Endothelial cell of umbilical vein (primary cell): ENCODE data around the gene RPEL1. TPM values are rescaled to one million over a fixed set of nuclear protein-coding genes. Genes with fewer than 3 reads are reported as not detected.

Experiments used
- BruUV-seq: library from RNA; stranded (reverse); fragments of 400-500 nt; replicated peaks from 2 replicates; lab custom pipeline; 2021; lab: Mats Ljungman, UMichigan
- CTCF ChIA-PET: fragments of 300-600, 350-600 bp; sonication (Branson Sonifier 250); formaldehyde crosslinking; loops from one replicate; lab custom pipeline; 2021; ENCODE audit warnings: antibody characterized with exemption, inconsistent platforms; lab: Charles Lee
- POLR2A ChIA-PET: fragments of 300-600, 350-600 bp; sonication (Branson Sonifier 250); formaldehyde crosslinking; loops from one replicate; lab custom pipeline; 2021; ENCODE audit warnings: antibody characterized with exemption, inconsistent platforms; lab: Charles Lee
- DNase-seq: peaks from one replicate; pipeline ENCODE4 v3.0.0-alpha.2; 2011; ENCODE audit warnings: low read depth, low spot score
- FAIRE-seq: peaks from 2 replicates; lab custom pipeline; 2011; peaks lifted over from hg19 to GRCh38; lab: Jason Lieb, UNC
- H2AFZ ChIP-seq: 2 replicates; pipeline ENCODE4 v1.6.0; 2012; ENCODE audit warnings: low read depth, low read length, control low read depth, inconsistent platforms
- H3K27ac ChIP-seq: 2 replicates; pipeline ENCODE4 v1.5.1; 2011; ENCODE audit warnings: low read depth, mild to moderate bottlenecking, control low read depth, low read length, moderate library complexity; ENCODE audit not compliant: insufficient read depth
- H3K27me3 ChIP-seq, 2 experiments: 2 replicates each; pipeline versions ENCODE4 v1.6.0 to v1.6.1; 2011; ENCODE audit warnings: low read length in 2 of 2, mixed read lengths in 1 of 2; ENCODE audit not compliant: control insufficient read depth in 2 of 2, insufficient read depth in 2 of 2
- H3K36me3 ChIP-seq, 2 experiments: 2 replicates in 1 of 2; 3 replicates in 1 of 2; pipeline ENCODE4 v1.5.1; 2011; ENCODE audit warnings: low read length in 2 of 2, mild to moderate bottlenecking in 1 of 2, moderate library complexity in 1 of 2; ENCODE audit not compliant: control insufficient read depth in 2 of 2, insufficient read depth in 2 of 2; ENCODE audit errors: extremely low read depth in 1 of 2
- H3K4me1 ChIP-seq: 3 replicates; pipeline ENCODE4 v1.5.1; 2011; ENCODE audit warnings: mild to moderate bottlenecking, low read length; ENCODE audit not compliant: control insufficient read depth, insufficient read depth; ENCODE audit errors: extremely low read depth
- H3K4me2 ChIP-seq: 2 replicates; pipeline ENCODE4 v1.6.1; 2011; ENCODE audit warnings: low read length, control low read depth, mixed read lengths; ENCODE audit not compliant: insufficient read depth
- H3K4me3 ChIP-seq, 3 experiments: fragments of 200-600 bp in 1 of 3; sonication (generic), shearing (Covaris generic) in 1 of 3; replicated peaks in 1 of 3; 2 replicates each; pipeline ENCODE4 v1.5.1; 2011 to 2016; ENCODE audit warnings: control low read depth in 3 of 3, low read length in 3 of 3, mild to moderate bottlenecking in 2 of 3, inconsistent platforms in 1 of 3, low read depth in 1 of 3, moderate library complexity in 1 of 3; ENCODE audit not compliant: insufficient read depth in 1 of 3
- H3K79me2 ChIP-seq: 2 replicates; pipeline ENCODE4 v1.6.0; 2012; ENCODE audit warnings: low read length, inconsistent platforms; ENCODE audit not compliant: control insufficient read depth, insufficient read depth
- H3K9ac ChIP-seq: replicated peaks from 2 replicates; pipeline ENCODE3; 2011; ENCODE audit warnings: low read length, control low read depth; ENCODE audit not compliant: insufficient read depth; ENCODE audit errors: extremely low read depth
- H3K9me1 ChIP-seq: replicated peaks from 3 replicates; pipeline ENCODE4 v1.6.0; 2011; ENCODE audit warnings: mild to moderate bottlenecking, low read length; ENCODE audit not compliant: control insufficient read depth, insufficient read depth; ENCODE audit errors: extremely low read depth
- H3K9me3 ChIP-seq: replicated peaks from 2 replicates; pipeline ENCODE4 v1.5.1; 2012; ENCODE audit warnings: low read length, inconsistent platforms; ENCODE audit not compliant: control insufficient read depth, insufficient read depth
- H4K20me1 ChIP-seq: replicated peaks from 2 replicates; pipeline ENCODE3; 2011; ENCODE audit warnings: mild to moderate bottlenecking, low read length; ENCODE audit not compliant: control insufficient read depth, insufficient read depth; ENCODE audit errors: extremely low read depth
- CTCF ChIP-seq, 2 donors: IDR thresholded peaks; 1 replicate in 1 of 2; 2 replicates in 1 of 2; pipeline ENCODE4 v1.5.1; 2011; ENCODE audit warnings: low read length in 2 of 2, mild to moderate bottlenecking in 2 of 2, moderate library complexity in 2 of 2, control low read depth in 1 of 2, inconsistent platforms in 1 of 2, low read depth in 1 of 2; ENCODE audit not compliant: insufficient read depth in 1 of 2; ENCODE audit errors: extremely low read depth in 1 of 2
- EZH2 ChIP-seq: IDR thresholded peaks from 2 replicates; pipeline ENCODE4 v1.6.1; 2012; ENCODE audit warnings: borderline replicate concordance, low read depth, mild to moderate bottlenecking, moderate library complexity, low read length, inconsistent platforms; ENCODE audit not compliant: severe bottlenecking
- FOS ChIP-seq: IDR thresholded peaks from 2 replicates; pipeline ENCODE4 v1.6.1; 2011; ENCODE audit warnings: mild to moderate bottlenecking, low read length, moderate library complexity, borderline replicate concordance; ENCODE audit not compliant: insufficient read depth
- GATA2 ChIP-seq: IDR thresholded peaks from 2 replicates; pipeline ENCODE4 v1.7.0; 2011; ENCODE audit warnings: low read depth, mild to moderate bottlenecking, moderate library complexity, mixed read lengths, low read length; ENCODE audit not compliant: insufficient read length, insufficient read depth
- JUN ChIP-seq: IDR thresholded peaks from 2 replicates; pipeline ENCODE4 v1.6.1; 2011; ENCODE audit warnings: borderline replicate concordance, low read depth; ENCODE audit not compliant: insufficient read length, insufficient read depth
- MAX ChIP-seq: IDR thresholded peaks from 2 replicates; pipeline ENCODE4 v1.6.1; 2011; ENCODE audit not compliant: insufficient read depth, insufficient read length
- MYC ChIP-seq: IDR thresholded peaks from one replicate; pipeline ENCODE4 v1.6.1; 2011; ENCODE audit warnings: mild to moderate bottlenecking, low read depth, low read length
- POLR2A ChIP-seq: IDR thresholded peaks from 2 replicates; pipeline ENCODE4 v1.6.1; 2012; ENCODE audit warnings: low read depth, mild to moderate bottlenecking, control low read depth, low read length
- POLR2AphosphoS5 ChIP-seq: IDR thresholded peaks from 2 replicates; pipeline ENCODE4 v1.6.1; 2012; ENCODE audit warnings: low read depth, mild to moderate bottlenecking, control low read depth, low read length, moderate library complexity; ENCODE audit not compliant: insufficient read depth
- dilution Hi-C: fragments of 300-500 bp; cut with MboI; formaldehyde crosslinking; loops from one replicate; pipeline ENCODE4 v1.15.0; 2019; ENCODE audit warnings: low sequenced_read_pairs; ENCODE audit not compliant: extremely low pct_ligation_motif_present
- intact Hi-C: fragments of 100-400 bp; cut with micrococcal nuclease; formaldehyde crosslinking; loops from one replicate; pipeline ENCODE4 v1.10.0; 2022
- polyA plus RNA-seq, 4 experiments: library from polyadenylated mRNA; depleted of rRNA in 3 of 4; stranded (reverse) in 3 of 4; unstranded in 1 of 4; fragments of >200 nt; gene quantifications; 2 replicates each; pipeline versions ENCODE4 v1.2.1 to v1.2.3, GENCODE V29; 2011 to 2012; ENCODE audit warnings: missing spikeins in 1 of 4
- total RNA-seq: library from RNA; stranded (reverse); gene quantifications from 2 replicates; pipeline ENCODE4 v1.2.3, GENCODE V29; 2021

The RPEL1 gene
- total and polyA plus RNA-seq, 2 donors (not counting 3 experiments of a cell fraction or from before 2014, with no cell fraction given): 0.04 TPM; not detected in 1

GRCh38 chr10:103259989-103260388 is 14.3 kb downstream of the RPEL1 start:
- Histone ChIP-seq H3K4me3 (no peak overlapping the region), H3K4me1 (no peaks in the 10 kb centered on the region), H3K36me3 (no peaks in the 10 kb centered on the region), H4K20me1 (no peaks in the 10 kb centered on the region), H3K79me2 (no peaks in the 10 kb centered on the region), H3K4me2 (no peak overlapping the region), H3K27me3 (peaks cover 2 to 7% of the 10 kb centered on the region in 2 experiments), H3K9ac (no peak overlapping the region), H3K9me1 (no peaks in the 10 kb centered on the region), H3K27ac (no peak overlapping the region), H2AFZ (no peak overlapping the region), H3K9me3 (no peaks in the 10 kb centered on the region)
- CTCF ChIA-PET: interaction anchor here (0.9 kb wide), 1 partner anchor 16 kb away, joined by 3 read pairs; no protein-coding TSS in a partner anchor
- no TSS peak for BruUV-seq
- no peak for DNase-seq
- TF ChIP-seq EZH2 (no peak), MAX (no peak), JUN (no peak), POLR2AphosphoS5 (no peak), POLR2A (no peak), GATA2 (no peak), CTCF (IDR thresholded peaks at IDR 0.05; ENCODE audit: extremely low read depth in 1 of 2, insufficient read depth in 1 of 2, low read depth in 1 of 2, low read length in 2 of 2) (no peak), FOS (no peak), MYC (no peak)
- dilution Hi-C loops: no loop called here
- no peak for FAIRE-seq
- POLR2A ChIA-PET: no interaction called here
- intact Hi-C loops: no loop called here
